Adrenal gland (tissue), 5 donors: Measurements from ENCODE around the gene SHISA6.

Experiments used
- POLR2A ChIP-seq, 2 donors: fragments of 450-650 bp; IDR thresholded peaks; one replicate each; pipeline ENCODE4 v1.6.1; 2017; ENCODE audit warnings: antibody characterized with exemption in 2 of 2, mild to moderate bottlenecking in 2 of 2, moderate library complexity in 1 of 2
- TF ChIP-seq, protein P1 (sequence below), 6 experiments: fragments of 450-650 bp in 4 of 6; fragments of 200-600 bp in 2 of 6; sonication (generic) in 1 of 6; IDR thresholded peaks; 1 replicate in 5 of 6; 2 replicates in 1 of 6; pipeline versions ENCODE4 v1.5.1 to v1.8.0; 2016 to 2021; ENCODE audit warnings: antibody characterized with exemption in 6 of 6, mild to moderate bottlenecking in 2 of 6, moderate library complexity in 1 of 6
- donor health status: DM: no; HTN: no; CAD: no.

DNA sequence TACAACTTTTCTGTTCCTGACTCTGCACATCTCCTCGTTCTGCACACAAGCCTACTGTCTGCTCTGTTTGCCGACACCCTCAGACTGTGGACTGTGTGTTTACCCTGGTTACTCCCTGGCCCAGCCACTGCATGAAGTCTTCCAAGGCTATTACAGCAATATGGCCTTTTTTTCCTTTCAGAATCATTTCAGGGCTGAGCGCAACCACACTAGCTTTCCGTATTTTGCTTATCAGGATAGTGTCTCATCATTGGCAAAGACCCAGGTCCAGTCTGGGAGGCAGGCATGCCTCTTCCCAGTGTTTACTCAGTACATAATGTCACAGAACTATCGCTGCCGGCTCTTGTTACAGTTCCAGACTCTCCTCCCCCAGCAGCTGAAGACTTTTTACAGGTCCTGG is 367.4 kb downstream of the SHISA6 start:
- TF ChIP-seq, protein P1, sequence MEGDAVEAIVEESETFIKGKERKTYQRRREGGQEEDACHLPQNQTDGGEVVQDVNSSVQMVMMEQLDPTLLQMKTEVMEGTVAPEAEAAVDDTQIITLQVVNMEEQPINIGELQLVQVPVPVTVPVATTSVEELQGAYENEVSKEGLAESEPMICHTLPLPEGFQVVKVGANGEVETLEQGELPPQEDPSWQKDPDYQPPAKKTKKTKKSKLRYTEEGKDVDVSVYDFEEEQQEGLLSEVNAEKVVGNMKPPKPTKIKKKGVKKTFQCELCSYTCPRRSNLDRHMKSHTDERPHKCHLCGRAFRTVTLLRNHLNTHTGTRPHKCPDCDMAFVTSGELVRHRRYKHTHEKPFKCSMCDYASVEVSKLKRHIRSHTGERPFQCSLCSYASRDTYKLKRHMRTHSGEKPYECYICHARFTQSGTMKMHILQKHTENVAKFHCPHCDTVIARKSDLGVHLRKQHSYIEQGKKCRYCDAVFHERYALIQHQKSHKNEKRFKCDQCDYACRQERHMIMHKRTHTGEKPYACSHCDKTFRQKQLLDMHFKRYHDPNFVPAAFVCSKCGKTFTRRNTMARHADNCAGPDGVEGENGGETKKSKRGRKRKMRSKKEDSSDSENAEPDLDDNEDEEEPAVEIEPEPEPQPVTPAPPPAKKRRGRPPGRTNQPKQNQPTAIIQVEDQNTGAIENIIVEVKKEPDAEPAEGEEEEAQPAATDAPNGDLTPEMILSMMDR (IDR thresholded peaks at IDR 0.05): no peak
- peak in 1 of 2 donors; percentile 36 for TF ChIP-seq POLR2A (IDR thresholded peaks at IDR 0.05)
